Left hindlimb (tissue), 1 donor: ENCODE results near the gene OR5K2.

ENCODE experiments used
- DNase-seq: peaks from one replicate; pipeline ENCODE4 v3.0.0-alpha.2; 2018

Gene OR5K2

GRCh38 chr3:98525494-98525893 is 28.0 kb downstream of the OR5K2 start:
- DNase-seq: no peak

- DNase-seq: no peak
These were observed 31.2 kb downstream of the OR5K2 start for GRCh38 chr3:98528474-98529346.

- DNase-seq: no peak
These were observed 32.5 kb downstream of the OR5K2 start for GRCh38 chr3:98529856-98530459.

- no peak for DNase-seq
These were observed 33.2 kb downstream of the OR5K2 start for GRCh38 chr3:98530676-98531075.

GRCh38 chr3:98531622-98532274 is 34.3 kb downstream of the OR5K2 start, which contains the start of gene GPR15:
TSS of gene GPR15 (plus strand) at chr3:98531978. CDS start at chr3:98532034, 56 bp downstream.
- DNase-seq: no peak

GRCh38 chr3:98532275-98532637 is 34.8 kb downstream of the OR5K2 start:
- DNase-seq: no peak

GRCh38 chr3:98532709-98533571 is 35.5 kb downstream of the OR5K2 start:
- DNase-seq: no peak

- DNase-seq: no peak
These were observed 36.7 kb downstream of the OR5K2 start for GRCh38 chr3:98534168-98534567.

GRCh38 chr3:98534734-98535133 is 37.3 kb downstream of the OR5K2 start:
- DNase-seq: no peak

GRCh38 chr3:98536456-98537017 is 39.1 kb downstream of the OR5K2 start:
- no peak for DNase-seq

- DNase-seq: no peak
These were observed 42.9 kb downstream of the OR5K2 start for GRCh38 chr3:98540346-98540745.

GRCh38 chr3:98541695-98542094 is 44.2 kb downstream of the OR5K2 start:
- no peak for DNase-seq

- no peak for DNase-seq
These were observed 45.1 kb downstream of the OR5K2 start for GRCh38 chr3:98542623-98543022.

- no peak for DNase-seq
These were observed 48.5 kb downstream of the OR5K2 start for GRCh38 chr3:98545940-98546339.
